T-helper 22 cell (primary cell): ENCODE data around the gene PMPCA.
A peak's percentile ranks its signal among the peaks of the same experiment; 100 is the strongest.

Experiments used
- DNase-seq: peaks from one replicate; pipeline ENCODE4 v3.0.0-alpha.2; 2020; ENCODE audit warnings: low read depth

The PMPCA gene

DNA sequence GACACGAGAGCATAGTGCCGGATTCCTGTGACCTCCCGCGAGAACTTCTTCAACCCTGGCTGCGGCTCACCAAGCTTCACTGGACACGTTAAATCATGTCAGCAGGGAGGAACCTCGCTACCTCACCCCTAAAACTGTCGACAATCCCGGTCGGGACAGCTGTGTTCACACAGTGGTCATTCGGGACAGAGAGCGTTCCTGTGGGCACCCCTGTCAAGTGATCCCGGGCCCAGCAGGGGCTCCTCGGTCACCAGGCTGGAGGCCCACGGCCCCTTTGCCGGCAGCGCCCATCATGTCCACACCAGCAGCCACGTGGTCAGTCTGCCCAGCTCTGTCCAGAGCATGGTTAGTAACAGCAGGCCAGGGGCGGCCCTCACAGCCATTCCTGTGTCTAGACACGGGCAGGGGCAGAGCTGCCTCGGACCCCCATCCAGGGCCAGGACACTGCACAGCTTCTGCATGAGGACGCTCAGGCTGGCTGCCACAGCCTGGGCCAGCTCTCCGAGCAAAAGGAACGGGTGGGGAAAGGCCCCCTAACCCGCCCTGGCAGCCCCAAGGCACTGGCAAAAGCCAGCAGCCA, 25.7 kb downstream of the PMPCA start:
- no peak for DNase-seq

DNA sequence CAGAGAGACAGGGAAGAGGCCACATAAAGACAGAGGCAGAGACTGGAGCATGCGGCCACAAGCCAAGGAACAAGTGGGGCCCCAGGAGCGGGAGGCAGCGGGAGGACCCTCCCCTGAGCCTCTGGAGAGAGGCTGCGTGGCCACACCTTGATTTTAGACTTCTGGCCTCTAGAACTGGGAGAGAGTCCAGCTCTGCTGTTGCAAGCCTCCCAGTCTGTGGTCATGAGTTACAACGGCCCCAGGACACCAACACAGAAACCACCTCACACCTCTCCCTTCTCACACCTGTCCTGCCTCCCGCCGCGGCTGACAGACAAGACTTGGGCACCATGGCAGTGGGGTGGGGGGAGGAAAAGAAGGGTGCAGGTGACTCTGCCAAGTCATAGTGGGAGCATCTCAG, 27.0 kb downstream of the PMPCA start:
- no peak for DNase-seq

DNA sequence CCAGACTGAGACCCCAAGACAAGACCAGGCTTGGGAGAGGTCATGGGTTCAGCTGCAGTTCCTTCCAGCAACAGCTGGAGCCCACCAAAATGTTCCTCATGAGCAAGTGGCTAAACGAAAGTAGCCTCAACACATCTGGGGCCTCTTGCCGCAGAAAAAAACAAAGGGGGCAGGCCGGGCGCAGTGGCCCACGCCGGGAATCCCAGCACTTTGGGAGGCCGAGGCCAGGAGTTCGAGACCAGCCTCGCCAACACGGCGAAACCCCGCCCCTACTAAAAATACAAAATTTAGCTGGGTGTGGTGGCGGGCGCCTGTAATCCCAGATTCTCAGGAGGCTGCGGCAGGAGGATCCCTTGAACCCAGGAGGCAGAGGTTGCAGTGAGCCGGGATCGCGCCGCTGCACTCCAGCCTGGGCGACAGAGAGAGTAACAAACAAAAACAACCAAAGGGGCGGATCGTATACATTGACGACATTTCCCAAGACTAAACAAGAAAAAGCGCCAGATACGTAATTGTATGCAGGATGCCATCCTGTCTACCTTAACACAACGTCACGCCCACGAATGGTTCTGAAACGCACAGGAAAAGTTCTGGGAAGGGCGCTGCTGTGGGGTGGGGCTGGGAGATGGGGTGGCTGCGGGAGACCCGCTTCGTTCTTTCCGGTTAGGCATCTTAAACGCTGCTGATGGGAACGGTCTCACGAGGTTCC, 27.5 kb downstream of the PMPCA start:
- peak; percentile 39 for DNase-seq

DNA sequence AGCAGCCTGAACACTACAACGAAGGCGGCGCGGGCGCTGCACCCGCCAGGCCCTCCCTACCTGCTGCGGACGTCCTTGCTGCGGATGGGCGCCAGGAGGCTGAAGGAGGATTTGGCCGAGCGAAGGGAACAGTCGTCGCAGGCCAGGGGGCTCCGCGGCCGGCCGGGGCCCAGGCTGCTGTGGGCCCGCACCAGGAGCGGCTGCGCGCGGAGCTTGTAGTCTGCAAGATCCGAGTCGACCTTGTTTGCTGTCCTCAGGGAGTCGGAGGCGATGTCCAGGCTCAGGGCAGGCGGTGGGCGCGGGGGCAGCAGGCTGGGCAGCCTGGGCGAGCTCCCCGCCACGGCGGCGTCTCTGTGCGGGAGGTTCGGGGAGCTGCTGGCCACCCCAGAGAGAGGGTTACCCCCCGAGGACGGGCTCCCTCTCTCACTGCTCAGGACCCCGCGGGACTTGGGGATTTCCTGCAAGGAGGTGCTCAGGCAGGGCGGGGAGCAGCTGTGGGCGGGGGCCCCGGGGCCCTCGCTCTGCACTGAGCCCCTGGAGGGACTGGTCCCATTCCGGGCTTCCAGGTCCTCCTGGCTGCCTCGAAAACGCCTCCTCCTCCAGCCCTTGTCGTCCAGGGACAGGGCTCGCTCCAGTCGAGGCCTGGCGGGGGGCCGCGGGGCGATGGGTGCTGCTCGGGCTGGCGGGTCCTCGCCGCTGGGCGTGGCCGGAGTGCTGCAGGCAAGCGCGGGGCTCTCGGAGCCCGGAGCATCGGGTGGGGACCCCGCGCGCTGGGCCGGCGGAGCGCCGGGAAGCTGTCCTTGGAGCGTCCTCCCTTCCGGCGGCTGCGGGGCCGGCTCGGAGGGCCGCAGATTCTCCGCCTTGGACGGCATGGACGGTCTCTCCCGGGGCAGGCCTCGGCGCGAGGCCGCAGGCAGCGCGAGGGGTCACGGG, 28.4 kb downstream of the PMPCA start:
- peak; percentile 48 for DNase-seq

DNA sequence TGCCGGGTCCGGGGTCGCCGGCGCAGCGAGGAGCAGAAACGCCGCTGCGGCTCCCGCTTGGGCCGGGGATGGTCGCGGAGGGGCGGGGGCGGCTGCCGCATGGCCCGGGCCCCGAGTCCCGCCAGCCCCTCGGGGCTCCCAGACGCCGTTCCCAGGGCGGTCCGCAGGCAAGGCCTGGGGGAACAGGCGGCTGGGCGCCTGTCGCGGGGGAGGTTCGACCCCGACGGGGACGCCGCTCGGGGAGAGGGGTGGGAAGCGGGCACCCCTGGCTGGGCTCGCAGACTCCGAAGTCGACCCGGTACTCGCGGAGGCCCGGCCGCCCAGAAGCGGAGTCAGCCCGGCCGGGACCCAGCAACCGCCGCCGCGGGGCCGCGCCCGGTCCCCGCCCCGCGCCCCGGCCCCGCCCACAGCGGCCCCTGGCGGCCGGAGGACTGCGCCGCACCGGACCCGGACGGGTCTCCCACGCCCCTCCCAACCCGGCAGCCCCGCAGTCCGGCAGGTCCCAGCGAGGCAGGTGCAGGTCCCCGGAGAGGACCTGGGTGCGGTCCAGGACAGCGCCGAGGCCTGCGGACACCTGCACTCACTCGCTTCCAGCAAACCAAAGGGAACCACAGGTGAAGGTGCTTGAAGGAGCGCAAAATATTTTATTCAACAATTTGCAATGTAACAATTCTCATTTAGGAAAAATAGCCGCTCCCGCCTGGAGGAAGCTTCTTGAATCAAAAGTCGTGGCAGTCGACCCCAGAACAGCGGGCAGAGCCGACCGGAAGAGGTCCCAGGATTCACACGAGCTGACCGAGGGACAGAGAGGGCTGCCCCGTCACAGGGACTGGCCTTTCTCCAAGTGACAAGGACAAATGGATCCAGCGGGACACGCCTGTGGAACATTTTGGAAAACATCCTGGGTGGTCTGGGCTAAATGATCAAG, 29.3 kb downstream of the PMPCA start, which contains the start of gene INPP5E:
Gene INPP5E (minus strand): TSS at position 365 of the 928 bp plus-strand sequence. CDS start 426 bp downstream, outside the sequence.
- peak; percentile 63 for DNase-seq

DNA sequence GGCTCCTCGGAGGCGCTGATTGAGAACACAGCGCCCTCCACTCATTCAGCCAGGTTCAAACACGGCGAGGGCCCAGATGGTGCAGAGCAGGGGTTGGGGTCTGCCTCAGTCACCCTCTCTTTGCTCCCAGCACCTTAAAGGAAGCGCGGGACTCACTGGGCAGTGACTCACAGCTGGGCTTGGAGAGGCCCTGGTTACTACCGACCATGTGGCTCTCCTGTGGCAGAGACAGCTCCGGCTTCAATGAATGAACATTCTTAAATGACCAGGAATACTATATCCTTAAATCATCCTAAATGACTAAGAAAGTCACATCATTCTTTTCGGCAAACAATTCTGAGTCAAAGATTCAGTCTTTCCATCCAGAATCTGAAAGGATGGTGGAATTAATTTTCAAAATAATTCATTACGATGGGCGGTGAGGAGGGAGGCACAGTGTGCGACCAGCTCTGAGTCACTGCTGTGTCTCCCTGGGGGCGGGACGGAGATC, 30.8 kb downstream of the PMPCA start:
- DNase-seq: no peak

DNA sequence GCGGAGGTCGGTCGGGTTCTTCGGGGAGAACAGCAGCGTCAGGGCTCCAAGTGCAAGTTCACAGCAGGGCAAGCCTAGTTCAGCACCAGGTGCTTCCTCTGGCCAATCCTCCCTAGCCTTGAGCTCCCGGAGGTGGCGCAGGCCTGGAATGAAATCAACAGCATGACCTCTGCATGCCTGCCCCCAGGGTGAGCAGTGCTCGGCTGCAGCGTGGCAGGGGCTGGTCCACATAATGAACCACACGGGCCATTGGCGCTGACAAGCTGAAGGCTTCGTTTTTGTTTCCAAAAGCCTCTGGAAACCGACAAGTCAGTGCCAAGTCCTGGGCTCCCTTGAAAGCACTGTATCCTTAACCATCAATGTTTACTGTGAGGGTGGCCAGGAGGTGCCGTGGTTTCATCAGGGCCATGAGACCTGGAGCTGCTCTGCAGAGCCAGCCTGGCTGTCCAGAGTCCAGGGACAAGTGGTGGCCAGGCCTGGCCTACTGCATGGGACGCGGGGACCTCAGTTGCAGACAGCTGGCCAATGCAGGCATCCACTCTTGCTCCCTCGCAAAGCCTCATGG, 31.3 kb downstream of the PMPCA start:
- DNase-seq: no peak

DNA sequence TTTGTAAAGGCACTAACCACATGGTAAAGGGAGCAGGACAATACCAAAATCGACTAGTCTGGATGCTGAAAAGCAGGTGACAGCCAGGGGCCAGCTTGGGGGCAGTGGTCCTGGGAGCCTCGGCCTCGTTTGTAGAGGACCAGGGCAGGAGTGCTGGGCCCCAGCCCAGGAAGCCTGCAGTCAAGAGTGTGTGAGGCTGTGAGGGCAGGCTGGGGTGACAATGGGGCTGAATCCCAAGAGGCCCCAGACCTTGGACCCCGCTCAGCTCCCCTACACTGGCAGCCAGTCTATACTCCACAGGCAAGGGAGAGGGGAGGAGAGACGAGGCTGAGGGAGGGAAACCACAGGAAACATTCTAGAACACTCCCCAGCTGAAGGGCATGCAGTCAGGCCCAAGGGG, 31.8 kb downstream of the PMPCA start:
- no peak for DNase-seq

DNA sequence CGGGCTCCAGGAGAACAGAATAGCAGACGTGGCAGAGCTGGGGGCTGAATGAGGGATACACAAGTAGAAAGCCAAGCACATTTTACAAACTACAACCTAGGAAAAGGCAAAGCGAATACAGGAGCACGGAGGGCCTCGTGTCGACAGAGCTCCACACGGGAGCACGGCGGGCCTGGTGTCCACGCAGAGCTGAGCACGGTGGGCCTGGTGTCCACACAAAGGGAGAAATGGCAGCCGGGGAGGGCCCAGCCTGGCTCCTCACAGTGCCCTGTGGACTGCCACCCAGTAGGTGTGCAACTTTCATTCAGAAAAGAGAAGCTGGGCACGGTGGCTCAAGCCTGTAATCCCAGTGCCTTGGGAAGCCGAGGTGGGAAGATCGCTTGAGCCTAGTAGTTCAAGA, 32.6 kb downstream of the PMPCA start:
- DNase-seq: no peak

DNA sequence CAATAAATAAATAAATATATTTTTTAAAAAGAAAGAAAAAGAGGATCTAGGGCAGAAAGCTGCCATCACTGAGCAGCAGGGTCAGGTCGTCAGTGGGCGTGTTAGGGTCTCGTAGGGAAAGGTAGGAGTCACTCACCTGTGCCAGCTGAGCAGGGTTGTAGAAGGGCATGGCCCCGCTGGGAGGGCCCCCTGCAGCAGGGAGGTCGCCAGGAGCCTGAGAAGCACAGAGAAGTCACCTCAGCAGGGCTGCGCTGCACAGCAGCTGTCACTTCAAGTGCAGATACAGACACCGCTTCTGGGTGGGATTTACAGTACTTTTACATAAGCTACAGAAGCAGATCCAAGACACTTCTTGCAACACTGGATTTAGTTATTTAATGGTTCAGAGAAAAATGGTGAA, 33.2 kb downstream of the PMPCA start:
- DNase-seq: no peak

DNA sequence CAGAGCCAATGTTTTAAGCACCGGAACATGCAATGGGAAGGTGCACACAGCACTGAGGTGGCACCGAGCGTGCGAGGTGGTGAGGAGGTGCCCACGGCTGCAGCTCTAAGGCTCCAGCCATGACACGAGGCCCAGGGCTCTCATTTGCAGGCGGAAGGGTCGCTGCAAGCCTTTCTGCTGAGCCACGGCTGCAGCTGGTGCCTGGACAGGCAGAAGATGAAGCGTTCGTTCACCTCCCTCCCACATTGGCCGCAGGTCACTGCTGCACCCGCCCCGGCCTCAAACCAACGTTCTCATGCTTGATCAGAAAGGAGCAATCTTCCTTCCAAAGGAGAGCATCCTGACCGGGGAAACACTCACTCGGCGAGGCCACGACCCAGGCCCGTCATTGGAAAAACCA, 33.6 kb downstream of the PMPCA start:
- DNase-seq: no peak

DNA sequence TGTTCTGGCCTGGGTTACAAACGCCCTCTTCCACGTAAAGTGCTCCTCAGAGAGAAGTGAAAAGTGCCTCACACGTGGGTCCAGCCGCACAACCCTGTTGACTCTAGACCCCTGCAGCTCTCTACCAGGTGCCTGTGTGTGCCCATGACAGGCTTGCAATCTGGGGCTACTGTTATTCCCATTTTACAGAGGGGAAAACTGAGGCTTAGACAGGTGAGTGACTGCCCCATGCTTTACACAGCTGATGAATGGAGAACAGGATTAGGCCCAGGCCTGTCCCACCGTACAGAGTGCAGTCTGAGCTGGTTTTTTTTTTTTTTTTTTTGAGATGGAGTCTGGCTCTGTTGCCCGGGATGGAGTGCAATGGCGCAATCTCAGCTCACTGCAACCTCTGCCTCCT, 35.3 kb downstream of the PMPCA start:
- no peak for DNase-seq

DNA sequence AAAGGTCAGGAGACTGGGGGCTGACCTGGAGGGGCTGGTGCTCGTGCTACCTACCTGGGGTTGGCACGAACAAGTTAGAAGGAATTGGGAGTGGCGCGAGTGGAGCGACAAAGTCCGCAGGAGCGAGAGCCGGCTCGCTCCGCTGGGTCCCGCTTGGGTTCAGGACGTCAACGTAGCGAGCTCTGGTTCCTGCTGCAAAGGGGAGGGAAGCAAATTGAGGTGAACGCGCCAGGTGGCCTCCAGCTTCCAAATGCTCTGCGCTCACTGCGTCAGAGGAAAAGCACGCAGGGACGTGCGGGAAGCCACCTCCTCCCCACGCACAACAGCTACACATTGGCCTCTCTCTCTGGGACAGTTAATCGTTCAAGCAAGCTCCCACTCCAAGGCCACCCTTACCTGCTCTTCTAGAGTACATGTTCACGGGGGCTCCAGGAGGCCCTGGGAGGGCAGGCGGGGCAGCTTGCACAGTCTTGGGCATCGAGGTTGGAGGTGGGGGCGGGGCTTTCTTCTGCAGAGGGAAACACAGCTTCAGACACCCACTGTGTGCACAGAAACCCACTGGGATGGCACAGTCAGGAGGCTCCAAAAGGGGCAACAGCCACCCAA, 36.8 kb downstream of the PMPCA start:
- no peak for DNase-seq

DNA sequence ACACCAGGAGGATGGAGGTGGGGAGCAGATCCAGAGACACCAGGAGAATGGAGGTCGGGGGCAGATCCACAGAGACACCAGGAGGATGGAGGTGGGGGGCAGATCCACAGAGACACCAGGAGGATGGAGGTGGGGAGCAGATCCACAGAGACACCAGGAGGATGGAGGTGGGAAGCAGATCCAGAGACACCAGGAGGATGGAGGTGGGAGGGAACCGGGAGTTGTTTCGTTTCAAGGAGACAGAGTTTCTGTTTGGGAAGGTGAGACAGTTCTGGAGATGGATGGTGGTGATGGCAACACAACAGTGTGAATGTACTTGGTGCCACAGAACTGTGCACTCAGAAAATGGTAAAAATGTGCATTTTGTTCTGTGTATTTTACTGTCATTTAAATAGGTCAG, 38.2 kb downstream of the PMPCA start:
- no peak for DNase-seq

DNA sequence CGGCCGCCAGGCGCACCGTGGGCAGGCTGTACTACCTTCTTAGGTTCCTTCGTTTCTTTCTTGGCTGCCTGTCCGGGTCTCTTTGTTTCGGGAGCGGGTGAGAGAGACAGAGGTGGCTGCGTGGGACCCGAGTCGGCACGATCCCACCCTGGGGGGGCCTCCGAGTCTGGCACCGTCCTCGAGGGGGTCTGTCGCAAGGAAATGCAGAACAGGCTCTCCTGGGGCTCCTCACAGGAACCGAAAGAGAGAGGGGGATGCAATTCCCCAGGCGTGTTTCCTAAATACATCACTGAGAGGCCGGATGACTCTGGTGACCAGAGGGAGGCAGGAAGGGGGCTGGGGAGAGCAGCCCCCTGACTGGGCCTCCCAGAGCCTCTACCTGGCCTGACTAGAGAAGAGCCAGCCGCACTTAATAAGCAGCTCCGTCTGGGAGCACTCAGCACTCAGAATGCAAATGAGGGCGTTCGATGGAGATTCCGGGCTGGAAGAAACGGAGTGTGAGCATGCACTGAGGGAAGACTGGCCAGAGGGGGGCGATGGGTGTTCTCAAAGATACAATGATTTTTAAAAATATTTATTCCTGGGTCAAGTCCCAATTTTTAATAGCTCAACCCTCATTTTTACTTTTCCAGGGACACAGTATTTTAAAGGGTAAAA, 40.9 kb downstream of the PMPCA start:
- DNase-seq: no peak

DNA sequence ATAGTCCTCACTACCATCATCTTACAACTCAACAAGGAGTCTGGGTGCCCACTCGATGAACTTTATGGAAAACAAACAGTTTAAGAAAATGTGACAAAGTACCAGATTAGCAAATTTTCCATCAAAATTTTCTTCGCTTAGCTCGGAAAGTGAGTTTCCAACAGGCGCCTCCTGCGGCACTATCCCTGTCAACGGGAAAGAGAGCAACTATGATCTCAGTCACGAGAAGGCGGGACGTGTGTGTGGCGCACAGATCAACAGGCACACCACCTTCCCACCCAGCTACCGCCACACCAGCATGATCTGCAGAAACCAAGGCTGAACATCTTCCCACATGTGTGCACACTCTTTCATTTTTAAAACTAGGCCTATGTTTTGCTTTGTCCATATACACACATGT, 42.9 kb downstream of the PMPCA start:
- no peak for DNase-seq

DNA sequence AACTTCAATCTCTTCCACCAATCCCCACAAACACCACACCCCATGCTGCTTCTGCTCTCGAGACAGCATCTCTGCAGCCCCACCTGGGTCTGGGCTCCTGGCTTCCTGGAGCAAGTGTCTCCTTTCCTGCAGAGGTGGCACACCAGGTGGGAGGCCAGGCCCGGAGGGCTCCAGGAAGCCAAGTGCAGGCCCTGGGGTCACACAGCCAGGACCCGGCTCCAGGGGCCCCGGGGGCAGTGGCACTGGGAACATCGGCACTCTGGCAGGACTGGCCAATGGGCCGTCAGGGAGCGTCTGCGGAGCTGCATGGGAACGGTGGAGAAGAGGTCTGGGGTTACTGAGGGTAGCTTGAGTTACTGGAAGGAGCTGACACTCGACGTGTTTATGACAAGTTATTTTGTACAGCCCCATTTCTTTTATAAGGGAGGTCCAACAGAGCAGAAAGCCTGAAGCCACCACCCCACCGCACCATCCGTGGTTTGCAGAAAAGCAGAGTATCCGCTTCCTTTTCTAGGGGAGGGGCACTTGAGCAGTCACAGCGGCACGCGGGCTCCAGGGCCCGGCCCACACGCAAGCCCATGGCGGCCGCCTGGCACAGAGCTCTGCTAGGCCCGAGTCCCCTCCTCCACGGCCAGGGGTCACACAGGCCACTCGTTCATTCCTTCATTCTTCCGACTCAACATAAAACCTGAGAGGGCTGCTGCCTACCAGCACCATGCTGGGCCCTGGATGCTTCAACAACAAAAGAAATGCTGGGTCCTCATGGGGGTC, 43.8 kb downstream of the PMPCA start:
- DNase-seq: no peak

DNA sequence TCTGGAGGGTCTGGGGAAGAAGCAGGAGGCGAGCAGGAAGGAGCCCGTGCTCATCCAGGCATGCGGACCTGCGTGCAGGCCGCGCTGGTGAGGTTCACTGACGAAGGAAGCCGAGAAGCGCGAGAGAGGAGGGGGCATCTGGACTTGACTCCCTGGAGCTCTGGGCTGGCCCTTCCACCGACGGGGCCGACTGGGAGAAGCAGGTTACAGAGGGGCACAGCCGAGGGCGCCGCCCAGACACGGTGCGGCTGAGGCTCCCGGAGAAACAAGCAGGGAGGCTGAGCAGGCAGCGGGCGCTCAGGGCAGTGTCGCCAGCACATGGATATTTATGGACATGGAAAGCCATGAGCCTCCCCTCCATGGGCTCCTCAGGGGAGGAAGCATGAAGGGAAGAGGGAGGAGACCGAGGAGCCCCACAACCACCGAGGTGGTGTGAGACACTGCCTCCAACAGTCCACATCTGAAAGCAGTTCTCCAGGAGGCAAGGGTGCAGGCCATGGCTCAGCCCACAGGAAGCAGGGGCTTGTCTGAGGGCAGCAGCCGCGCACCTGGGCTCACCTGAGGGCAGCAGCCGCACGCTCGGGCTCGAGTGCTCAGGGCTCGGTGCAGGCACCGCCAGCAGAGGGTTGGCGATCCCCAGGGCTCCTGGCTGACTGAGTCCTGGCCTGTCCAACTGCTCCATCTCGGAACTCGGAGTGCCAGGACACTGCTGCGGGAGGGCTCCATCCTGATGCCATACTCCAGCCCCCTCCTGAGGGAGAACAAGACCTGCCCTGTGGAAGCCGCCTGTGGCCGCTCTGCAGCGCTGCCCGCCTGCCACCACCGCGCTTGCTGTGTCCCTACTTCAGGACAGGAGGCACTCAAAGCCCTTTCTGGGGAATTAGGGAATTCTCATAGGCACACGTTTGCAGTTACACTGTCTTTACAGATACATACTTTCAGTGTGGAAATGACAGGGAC, 44.9 kb downstream of the PMPCA start:
- DNase-seq: no peak
